ENCODE results near the gene DTX3L. TPM values are rescaled to one million over a fixed set of nuclear protein-coding genes. Genes with fewer than 3 reads are reported as not detected.

Gene DTX3L
- total and polyA plus RNA-seq, 10 of the 15 experiments (the other 5 are each of a cell fraction or from before 2014, with no cell fraction given) = 9.9 to 41.4 (median 21.7) TPM

GRCh38 chr3:122619040-122619439, 54.9 kb downstream of the DTX3L start (continued):
- TF ChIP-seq, protein P1, sequence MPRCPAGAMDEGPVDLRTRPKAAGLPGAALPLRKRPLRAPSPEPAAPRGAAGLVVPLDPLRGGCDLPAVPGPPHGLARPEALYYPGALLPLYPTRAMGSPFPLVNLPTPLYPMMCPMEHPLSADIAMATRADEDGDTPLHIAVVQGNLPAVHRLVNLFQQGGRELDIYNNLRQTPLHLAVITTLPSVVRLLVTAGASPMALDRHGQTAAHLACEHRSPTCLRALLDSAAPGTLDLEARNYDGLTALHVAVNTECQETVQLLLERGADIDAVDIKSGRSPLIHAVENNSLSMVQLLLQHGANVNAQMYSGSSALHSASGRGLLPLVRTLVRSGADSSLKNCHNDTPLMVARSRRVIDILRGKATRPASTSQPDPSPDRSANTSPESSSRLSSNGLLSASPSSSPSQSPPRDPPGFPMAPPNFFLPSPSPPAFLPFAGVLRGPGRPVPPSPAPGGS (IDR thresholded peaks at IDR 0.05; ENCODE audit: borderline replicate concordance, insufficient read depth, low read depth, low read length, poor library complexity, severe bottlenecking) = no peak
- TF ChIP-seq MYB (IDR thresholded peaks at IDR 0.05; ENCODE audit: borderline replicate concordance, low read depth, low read length) = no peak
- 0 out of 4 replicates have a peak, but pooled peaks of 1 of the 2 experiments have one; percentile 10 for TF ChIP-seq EP300 (IDR thresholded peaks at IDR 0.05; ENCODE audit: borderline replicate concordance in 1 of 2, control insufficient read depth in 1 of 2, low read depth in 2 of 2, low read length in 2 of 2)
- peak; percentile 57; the same call in 1 of the 2 replicates for TF ChIP-seq PKNOX1 (IDR thresholded peaks at IDR 0.05)

DNA sequence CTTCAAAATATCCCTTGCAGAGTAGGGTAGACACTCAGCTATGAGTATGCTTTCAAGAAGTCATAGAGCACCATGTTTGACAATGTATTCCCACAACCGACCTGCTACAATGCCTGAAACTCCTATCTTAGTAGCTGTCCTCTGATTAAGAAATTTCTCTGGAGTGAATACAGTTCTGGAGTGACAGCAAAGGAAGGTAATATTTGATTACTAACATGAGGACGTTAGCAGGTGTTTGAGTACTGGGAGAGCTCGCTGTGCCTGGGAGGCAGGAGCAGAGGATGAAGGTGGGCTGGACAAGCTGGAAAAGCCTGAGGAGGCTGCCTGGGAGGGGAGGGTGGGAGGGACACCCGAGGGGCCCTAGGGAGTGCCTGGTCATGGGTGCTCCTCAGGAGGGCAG, 56.3 kb downstream of the DTX3L start:
- in situ Hi-C loops (cut with MboI) (no loop called here), intact Hi-C loops (cut with micrococcal nuclease; ENCODE audit: unreplicated experiment) (no loop called here)
- H3K4me1 ChIP-seq (ENCODE audit: control insufficient read depth, insufficient read depth, low read length) = peaks cover 21% of the 10 kb centered on the region
- no peaks in the 10 kb centered on the region for H3K27me3 ChIP-seq (replicated peaks in 1 of 2; ENCODE audit: control insufficient read depth in 2 of 2, insufficient read depth in 2 of 2, low read length in 1 of 2)
- RAD21 ChIA-PET (ENCODE audit: unreplicated experiment) = interaction anchor here (0.7 to 6.8 kb wide), 16 partner anchors 8 to 519 kb away, joined by 3 to 130 read pairs (median 7); partner anchors contain the start of genes DTX3L, PARP14, PARP15 and PARP9
- SMC1A ChIA-PET (ENCODE audit: uncharacterized antibody, unreplicated experiment) = interaction anchor here (0.8 to 9.3 kb wide), 22 partner anchors 8 to 240 kb away, joined by 3 to 183 read pairs (median 9); partner anchors contain the start of genes DTX3L, PARP14, PARP15 and PARP9
- no peak overlapping the region for H2AFZ ChIP-seq (ENCODE audit: control insufficient read depth, low read depth, low read length)
- no peaks in the 10 kb centered on the region for H4K20me1 ChIP-seq (ENCODE audit: control insufficient read depth, insufficient read depth)
- H3K36me3 ChIP-seq (ENCODE audit: control insufficient read depth in 2 of 2, insufficient read depth in 2 of 2, low read length in 1 of 2) = peaks cover 3 to 9% of the 10 kb centered on the region in 2 experiments; a peak in 3 of 4 replicates
- no peak overlapping the region for H3K4me3 ChIP-seq
- CTCF ChIA-PET = interaction anchor here (0.6 to 7.0 kb wide), 16 partner anchors 9 to 162 kb away, joined by 3 to 91 read pairs (median 4); partner anchors contain the start of genes PARP14 and PARP15
- H3K4me2 ChIP-seq (ENCODE audit: control insufficient read depth, insufficient read depth) = no peak overlapping the region; the same call in 1 of the 2 replicates
- H3K79me2 ChIP-seq (ENCODE audit: control insufficient read depth, insufficient read depth, low read length) = no peaks in the 10 kb centered on the region
- no TSS peak for BruUV-seq (replicated peaks)
- DNase-seq (ENCODE audit: low read depth, low spot score) (no peak), ATAC-seq (no peak), FAIRE-seq (no peak)
- no peak overlapping the region for H3K27ac ChIP-seq (ENCODE audit: control insufficient read depth, insufficient read depth)
- POLR2A ChIA-PET = interaction anchor here (0.8 to 7.2 kb wide), 13 partner anchors 10 to 63 kb away, joined by 3 to 67 read pairs (median 6); partner anchors contain the start of genes DTX3L, PARP14, PARP15 and PARP9
- H3K9me3 ChIP-seq (replicated peaks; ENCODE audit: control insufficient read depth, insufficient read depth, low read length) = no peaks in the 10 kb centered on the region
- WGBS (ENCODE audit: insufficient coverage, insufficient replicate concordance, low lambda C conversion rate, missing lambda C conversion rate) = 95% methylated on average over 4 of the region's 4 CpGs
- H3K9ac ChIP-seq (ENCODE audit: control insufficient read depth, insufficient read depth, low read length) = no peak overlapping the region
- no peak for TF ChIP-seq KLF5 (IDR thresholded peaks at IDR 0.05; ENCODE audit: partially characterized antibody)
- TF ChIP-seq, protein P2, sequence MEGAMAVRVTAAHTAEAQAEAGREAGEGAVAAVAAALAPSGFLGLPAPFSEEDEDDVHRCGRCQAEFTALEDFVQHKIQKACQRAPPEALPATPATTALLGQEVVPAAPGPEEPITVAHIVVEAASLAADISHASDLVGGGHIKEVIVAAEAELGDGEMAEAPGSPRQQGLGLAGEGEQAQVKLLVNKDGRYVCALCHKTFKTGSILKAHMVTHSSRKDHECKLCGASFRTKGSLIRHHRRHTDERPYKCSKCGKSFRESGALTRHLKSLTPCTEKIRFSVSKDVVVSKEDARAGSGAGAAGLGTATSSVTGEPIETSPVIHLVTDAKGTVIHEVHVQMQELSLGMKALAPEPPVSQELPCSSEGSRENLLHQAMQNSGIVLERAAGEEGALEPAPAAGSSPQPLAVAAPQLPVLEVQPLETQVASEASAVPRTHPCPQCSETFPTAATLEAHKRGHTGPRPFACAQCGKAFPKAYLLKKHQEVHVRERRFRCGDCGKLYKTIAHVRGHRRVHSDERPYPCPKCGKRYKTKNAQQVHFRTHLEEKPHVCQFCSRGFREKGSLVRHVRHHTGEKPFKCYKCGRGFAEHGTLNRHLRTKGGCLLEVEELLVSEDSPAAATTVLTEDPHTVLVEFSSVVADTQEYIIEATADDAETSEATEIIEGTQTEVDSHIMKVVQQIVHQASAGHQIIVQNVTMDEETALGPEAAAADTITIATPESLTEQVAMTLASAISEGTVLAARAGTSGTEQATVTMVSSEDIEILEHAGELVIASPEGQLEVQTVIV (IDR thresholded peaks at IDR 0.05; ENCODE audit: borderline replicate concordance, partially characterized antibody) = no peak
- TF ChIP-seq SRF (IDR thresholded peaks at IDR 0.05; ENCODE audit: low read depth in 2 of 2, low read length in 2 of 2) = no peak
- no peak for TF ChIP-seq MXI1 (IDR thresholded peaks at IDR 0.05; ENCODE audit: low read depth, low read length)
- TF ChIP-seq, protein P3, sequence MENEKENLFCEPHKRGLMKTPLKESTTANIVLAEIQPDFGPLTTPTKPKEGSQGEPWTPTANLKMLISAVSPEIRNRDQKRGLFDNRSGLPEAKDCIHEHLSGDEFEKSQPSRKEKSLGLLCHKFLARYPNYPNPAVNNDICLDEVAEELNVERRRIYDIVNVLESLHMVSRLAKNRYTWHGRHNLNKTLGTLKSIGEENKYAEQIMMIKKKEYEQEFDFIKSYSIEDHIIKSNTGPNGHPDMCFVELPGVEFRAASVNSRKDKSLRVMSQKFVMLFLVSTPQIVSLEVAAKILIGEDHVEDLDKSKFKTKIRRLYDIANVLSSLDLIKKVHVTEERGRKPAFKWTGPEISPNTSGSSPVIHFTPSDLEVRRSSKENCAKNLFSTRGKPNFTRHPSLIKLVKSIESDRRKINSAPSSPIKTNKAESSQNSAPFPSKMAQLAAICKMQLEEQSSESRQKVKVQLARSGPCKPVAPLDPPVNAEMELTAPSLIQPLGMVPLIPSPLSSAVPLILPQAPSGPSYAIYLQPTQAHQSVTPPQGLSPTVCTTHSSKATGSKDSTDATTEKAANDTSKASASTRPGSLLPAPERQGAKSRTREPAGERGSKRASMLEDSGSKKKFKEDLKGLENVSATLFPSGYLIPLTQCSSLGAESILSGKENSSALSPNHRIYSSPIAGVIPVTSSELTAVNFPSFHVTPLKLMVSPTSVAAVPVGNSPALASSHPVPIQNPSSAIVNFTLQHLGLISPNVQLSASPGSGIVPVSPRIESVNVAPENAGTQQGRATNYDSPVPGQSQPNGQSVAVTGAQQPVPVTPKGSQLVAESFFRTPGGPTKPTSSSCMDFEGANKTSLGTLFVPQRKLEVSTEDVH (IDR thresholded peaks at IDR 0.05; ENCODE audit: low read depth, partially characterized antibody) = no peak
